Ovary (tissue), 9 donors: ENCODE results near the gene ADGRB2. TPM values are rescaled to one million over a fixed set of nuclear protein-coding genes. Genes with fewer than 3 reads are reported as not detected.

Source experiments
- DNase-seq, 5 donors: peaks; one replicate each; pipeline ENCODE4 v3.0.0-alpha.2; 2019 to 2020
- H3K27ac ChIP-seq, 2 donors: fragments of 200-600 bp; one replicate each; pipeline versions ENCODE4 v1.5.1 to v1.8.0; 2019 to 2022
- H3K27me3 ChIP-seq: fragments of 200-600 bp; one replicate; pipeline ENCODE4 v1.8.0; 2022
- H3K36me3 ChIP-seq: fragments of 200-600 bp; sonication (generic); one replicate; pipeline ENCODE4 v1.5.1; 2019
- H3K4me1 ChIP-seq: one replicate; pipeline ENCODE4 v1.8.1; 2013; ENCODE audit warnings: mild to moderate bottlenecking, moderate library complexity; ENCODE audit not compliant: insufficient read depth
- H3K4me3 ChIP-seq: fragments of 200-600 bp; sonication (generic); one replicate; pipeline ENCODE4 v1.5.1; 2017
- H3K9me3 ChIP-seq, 2 donors: fragments of 200-600 bp in 1 of 2; sonication (generic) in 1 of 2; one replicate each; pipeline versions ENCODE4 v1.5.1 to v1.8.1; 2013 to 2019; ENCODE audit warnings: mild to moderate bottlenecking in 1 of 2, moderate library complexity in 1 of 2
- CTCF ChIP-seq, 3 donors: fragments of 450-650 bp in 2 of 3; fragments of 200-600 bp in 1 of 3; IDR thresholded peaks; one replicate each; pipeline versions ENCODE4 v1.5.1 to v1.8.0; 2016 to 2022; ENCODE audit warnings: antibody characterized with exemption in 3 of 3, mild to moderate bottlenecking in 1 of 3
- EP300 ChIP-seq: sonication (generic); formaldehyde crosslinking; IDR thresholded peaks from one replicate; pipeline ENCODE4 v1.6.1; 2017; ENCODE audit warnings: antibody characterized with exemption
- POLR2A ChIP-seq: fragments of 450-650 bp; IDR thresholded peaks from one replicate; pipeline ENCODE4 v1.6.1; 2017; ENCODE audit warnings: antibody characterized with exemption, mild to moderate bottlenecking, moderate library complexity
- WGBS, 3 donors: extraction: QIAGEN DNeasy Blood & Tissue Kit in 1 of 3; methylation state at CpG; one replicate each; pipeline versions ENCODE4 v1.1.5 to v1.1.7; 2013 to 2017; 5-methylcytosine and 5-hydroxymethylcytosine counted together
- intact Hi-C, 4 donors: fragments of 100-400 bp; cut with DNase I; formaldehyde crosslinking; loops; one replicate each; pipeline versions ENCODE4 v1.11.0 to v1.15.1; 2022 to 2023
- polyA plus RNA-seq, 2 donors: library from polyadenylated mRNA; stranded (reverse); fragments of 200-250 nt in 1 of 2; fragments of 350-450 nt in 1 of 2; fragmentation: Illumina TruSeq in 1 of 2; extraction: RNeasy Lipid Tissue Mini Kit (QIAGEN cat#74804) in 1 of 2; gene quantifications; one replicate each; pipeline ENCODE4 v1.2.3, GENCODE V29; 2013 to 2014
- total RNA-seq, 7 donors: library from RNA; depleted of rRNA in 2 of 7; stranded (reverse); fragments of >200 nt in 2 of 7; fragmentation: NEBNext Ultra II Directional in 3 of 7; extraction: Animal tissue kit (Norgen Biotek cat#: 25700) in 3 of 7; gene quantifications; one replicate each; pipeline versions ENCODE4 v1.1.0 to v1.2.4, GENCODE V29; 2016 to 2023
- donor health status: DM: no; HTN: no; CAD: no; lungs with moderate emphysema.
- donor health status: DM: no; HTN: no; CAD: no.
- donor health status: Bipolar disorder and iron deficiency.
- donor health status: DM: yes; HTN: yes; CAD: no.
- donor health status: DM: no; HTN: no; CAD: no.
- donor health status: DM: yes; HTN: yes; CAD: no.

The ADGRB2 gene
- total and polyA plus RNA-seq, 9 donors, result 0.30 to 7.2 (median 1.6) TPM

- TF ChIP-seq EP300 (no peak), POLR2A (no peak), CTCF (IDR thresholded peaks at IDR 0.05) (no peak)
- no peaks in the 10 kb centered on the region for H3K4me1 ChIP-seq
- H3K27ac ChIP-seq, result no peak overlapping the region
- DNase-seq, result no peak
- no peak overlapping the region for H3K4me3 ChIP-seq
- H3K9me3 ChIP-seq, result no peaks in the 10 kb centered on the region
- WGBS, 3 donors, result 81 to 83% (median 83%) methylated on average over 23 of the region's 23 CpGs
- H3K27me3 ChIP-seq, result no peaks in the 10 kb centered on the region
- intact Hi-C loops, result no loop called here
- no peaks in the 10 kb centered on the region for H3K36me3 ChIP-seq
These were observed 84.4 kb downstream of the ADGRB2 start for GRCh38 chr1:31679676-31680230.

- H3K4me1 ChIP-seq, result no peaks in the 10 kb centered on the region
- intact Hi-C loops, result no loop called here
- no peak for TF ChIP-seq POLR2A
- TF ChIP-seq EP300, result no peak
- no peak for TF ChIP-seq CTCF (IDR thresholded peaks at IDR 0.05)
- H3K36me3 ChIP-seq, result no peaks in the 10 kb centered on the region
- DNase-seq, result no peak
- H3K27ac ChIP-seq, result no peak overlapping the region
- H3K4me3 ChIP-seq, result no peak overlapping the region
- no peaks in the 10 kb centered on the region for H3K27me3 ChIP-seq
- no peaks in the 10 kb centered on the region for H3K9me3 ChIP-seq
- WGBS, 3 donors, result 36 to 42% (median 39%) methylated on average over 2 of the region's 2 CpGs
These were observed 85.0 kb downstream of the ADGRB2 start for GRCh38 chr1:31679091-31679490.

GRCh38 chr1:31678681-31679080 lies 85.5 kb downstream of the ADGRB2 start:
- no peak for DNase-seq
- no peaks in the 10 kb centered on the region for H3K9me3 ChIP-seq
- H3K4me1 ChIP-seq, result no peaks in the 10 kb centered on the region
- H3K4me3 ChIP-seq, result no peak overlapping the region
- no peak for TF ChIP-seq EP300
- no peak for TF ChIP-seq POLR2A
- TF ChIP-seq CTCF (IDR thresholded peaks at IDR 0.05), result no peak
- H3K27me3 ChIP-seq, result no peaks in the 10 kb centered on the region
- H3K27ac ChIP-seq, result no peak overlapping the region
- intact Hi-C loops, result no loop called here
- H3K36me3 ChIP-seq, result no peaks in the 10 kb centered on the region
- WGBS, 3 donors, result 84 to 91% (median 84%) methylated on average over 4 of the region's 4 CpGs

- Histone ChIP-seq H3K36me3 (no peaks in the 10 kb centered on the region), H3K4me1 (no peaks in the 10 kb centered on the region), H3K27me3 (no peaks in the 10 kb centered on the region), H3K9me3 (no peaks in the 10 kb centered on the region), H3K27ac (no peak overlapping the region), H3K4me3 (no peak overlapping the region)
- no peak for DNase-seq
- WGBS, 3 donors, result 70 to 81% (median 77%) methylated on average over 6 of the region's 6 CpGs
- intact Hi-C loops, result no loop called here
- TF ChIP-seq CTCF (IDR thresholded peaks at IDR 0.05), result no peak
- TF ChIP-seq EP300, result no peak
- TF ChIP-seq POLR2A, result no peak
These were observed 86.2 kb downstream of the ADGRB2 start for GRCh38 chr1:31677949-31678348.
